Activated CD8-positive, alpha-beta memory T cell treated with anti-CD3 and anti-CD28 coated beads for 4 hours (primary cell): ENCODE results near the gene TRPM2.

Source experiments
- DNase-seq, 2 donors: peaks; one replicate each; pipeline ENCODE4 v3.0.0-alpha.2; 2020; ENCODE audit warnings: low read depth in 2 of 2

TRPM2 gene

GRCh38 chr21:44429894-44430293 is 76.5 kb downstream of the TRPM2 start:
- no peak for DNase-seq

- no peak for DNase-seq
Measured at GRCh38 chr21:44431300-44431699, 77.9 kb downstream of the TRPM2 start.

GRCh38 chr21:44432841-44433790 is 79.7 kb downstream of the TRPM2 start:
- DNase-seq = no peak

GRCh38 chr21:44433791-44434567 is 80.6 kb downstream of the TRPM2 start:
- DNase-seq = no peak

GRCh38 chr21:44434568-44434925 is 81.1 kb downstream of the TRPM2 start:
- no peak for DNase-seq

GRCh38 chr21:44434936-44435635 is 81.7 kb downstream of the TRPM2 start:
- no peak for DNase-seq

- no peak for DNase-seq
Measured at GRCh38 chr21:44436111-44436611, 82.7 kb downstream of the TRPM2 start.

GRCh38 chr21:44436958-44437357 is 83.5 kb downstream of the TRPM2 start:
- no peak for DNase-seq

- no peak for DNase-seq
Measured at GRCh38 chr21:44437371-44437695, 83.9 kb downstream of the TRPM2 start.

GRCh38 chr21:44437696-44438431 is 84.4 kb downstream of the TRPM2 start:
- no peak for DNase-seq

GRCh38 chr21:44438531-44439210 is 85.2 kb downstream of the TRPM2 start:
- no peak for DNase-seq

- no peak for DNase-seq
Measured at GRCh38 chr21:44439211-44439600, 85.8 kb downstream of the TRPM2 start.

- DNase-seq = no peak
Measured at GRCh38 chr21:44440241-44441040, 87.0 kb downstream of the TRPM2 start.

- DNase-seq = no peak
Measured at GRCh38 chr21:44441041-44441400, 87.6 kb downstream of the TRPM2 start.

GRCh38 chr21:44441581-44442265 is 88.3 kb downstream of the TRPM2 start:
- no peak for DNase-seq

- no peak for DNase-seq
Measured at GRCh38 chr21:44442266-44443125, 89.1 kb downstream of the TRPM2 start.

- DNase-seq = no peak
Measured at GRCh38 chr21:44443291-44443890, 90.0 kb downstream of the TRPM2 start.

- no peak for DNase-seq
Measured at GRCh38 chr21:44443891-44444285, 90.5 kb downstream of the TRPM2 start.
